ENCODE data around the gene NCOA1.
"Not testable (repeated sequence)": the region's sequence is repeated elsewhere in the genome, so short reads cannot be mapped to it uniquely, and the experiment has no call there.

NCOA1 gene

GRCh38 chr2:24542269-24542872 is 51.3 kb downstream of the NCOA1 start:
- DNase-seq, result no peak

GRCh38 chr2:24543252-24543651 is 52.2 kb downstream of the NCOA1 start:
- no peak for DNase-seq

- DNase-seq, result no peak
These were observed 53.5 kb downstream of the NCOA1 start for GRCh38 chr2:24544456-24545115.

- DNase-seq, result no peak
These were observed 55.6 kb downstream of the NCOA1 start for GRCh38 chr2:24546669-24547068.

- no peak for DNase-seq
These were observed 57.0 kb downstream of the NCOA1 start for GRCh38 chr2:24548058-24548457.

- DNase-seq, result not testable (repeated sequence)
These were observed 59.2 kb downstream of the NCOA1 start for GRCh38 chr2:24550301-24550700.

- DNase-seq, result no peak
These were observed 60.0 kb downstream of the NCOA1 start for GRCh38 chr2:24551016-24551415.

- DNase-seq, result no peak
These were observed 61.8 kb downstream of the NCOA1 start for GRCh38 chr2:24552836-24553235.

GRCh38 chr2:24558781-24559472 is 67.9 kb downstream of the NCOA1 start:
- DNase-seq, result no peak

GRCh38 chr2:24559473-24560113 is 68.5 kb downstream of the NCOA1 start:
- no peak for DNase-seq

- no peak for DNase-seq
These were observed 74.5 kb downstream of the NCOA1 start for GRCh38 chr2:24565537-24565936.

- no peak for DNase-seq
These were observed 75.2 kb downstream of the NCOA1 start for GRCh38 chr2:24566209-24566608.

GRCh38 chr2:24566630-24567029 is 75.6 kb downstream of the NCOA1 start:
- no peak for DNase-seq

GRCh38 chr2:24568551-24568950 is 77.5 kb downstream of the NCOA1 start:
- no peak for DNase-seq

- DNase-seq, result not testable (repeated sequence)
These were observed 78.5 kb downstream of the NCOA1 start for GRCh38 chr2:24569565-24569964.

- no peak for DNase-seq
These were observed 79.2 kb downstream of the NCOA1 start for GRCh38 chr2:24570225-24570624.

- DNase-seq, result no peak
These were observed 80.9 kb downstream of the NCOA1 start for GRCh38 chr2:24571828-24572442.

GRCh38 chr2:24576146-24576545 is 85.1 kb downstream of the NCOA1 start:
- no peak for DNase-seq

GRCh38 chr2:24576617-24577016 is 85.6 kb downstream of the NCOA1 start:
- no peak for DNase-seq

- DNase-seq, result no peak
These were observed 86.4 kb downstream of the NCOA1 start for GRCh38 chr2:24577481-24577880.

- no peak for DNase-seq
These were observed 88.2 kb downstream of the NCOA1 start for GRCh38 chr2:24579053-24579803.

- no peak for DNase-seq
These were observed 89.5 kb downstream of the NCOA1 start for GRCh38 chr2:24580561-24580960.

GRCh38 chr2:24581971-24582370 is 90.9 kb downstream of the NCOA1 start:
- DNase-seq, result not testable (repeated sequence)
